Globus pallidus (tissue), 1 donor: ENCODE results near the gene GMDS.

Source experiments
- DNase-seq: peaks from one replicate; pipeline ENCODE4 v3.0.0-alpha.2; 2015; ENCODE audit warnings: low spot score

Gene GMDS

GRCh38 chr6:1800845-1801244 is 444.6 kb downstream of the GMDS start:
- no peak for DNase-seq

- no peak for DNase-seq
Observed at GRCh38 chr6:1798965-1799325, 446.5 kb downstream of the GMDS start.

- no peak for DNase-seq
Observed at GRCh38 chr6:1798303-1798964, 447.0 kb downstream of the GMDS start.

GRCh38 chr6:1797801-1798200 is 447.6 kb downstream of the GMDS start:
- no peak for DNase-seq

- DNase-seq: no peak
Observed at GRCh38 chr6:1796706-1797529, 448.5 kb downstream of the GMDS start.

- no peak for DNase-seq
Observed at GRCh38 chr6:1795910-1796309, 449.5 kb downstream of the GMDS start.

- DNase-seq: no peak
Observed at GRCh38 chr6:1792989-1793388, 452.4 kb downstream of the GMDS start.

GRCh38 chr6:1790684-1791083 is 454.7 kb downstream of the GMDS start:
- DNase-seq: no peak

- DNase-seq: no peak
Observed at GRCh38 chr6:1789092-1789491, 456.3 kb downstream of the GMDS start.

GRCh38 chr6:1787894-1788293 is 457.5 kb downstream of the GMDS start:
- DNase-seq: no peak

- no peak for DNase-seq
Observed at GRCh38 chr6:1786455-1787453, 458.7 kb downstream of the GMDS start.

- DNase-seq: no peak
Observed at GRCh38 chr6:1784422-1784884, 461.0 kb downstream of the GMDS start.

GRCh38 chr6:1781817-1782184 is 463.6 kb downstream of the GMDS start:
- no peak for DNase-seq

GRCh38 chr6:1781152-1781816 is 464.1 kb downstream of the GMDS start:
- no peak for DNase-seq

GRCh38 chr6:1780251-1780867 is 465.0 kb downstream of the GMDS start:
- DNase-seq: no peak

GRCh38 chr6:1778686-1779235 is 466.6 kb downstream of the GMDS start:
- no peak for DNase-seq

GRCh38 chr6:1777921-1778685 is 467.3 kb downstream of the GMDS start:
- DNase-seq: no peak

- DNase-seq: no peak
Observed at GRCh38 chr6:1775441-1775840, 470.0 kb downstream of the GMDS start.

- no peak for DNase-seq
Observed at GRCh38 chr6:1774226-1774915, 471.0 kb downstream of the GMDS start.

- DNase-seq: no peak
Observed at GRCh38 chr6:1773700-1774099, 471.7 kb downstream of the GMDS start.
